Measurements from ENCODE around the gene MGAT3.

The MGAT3 gene

DNA sequence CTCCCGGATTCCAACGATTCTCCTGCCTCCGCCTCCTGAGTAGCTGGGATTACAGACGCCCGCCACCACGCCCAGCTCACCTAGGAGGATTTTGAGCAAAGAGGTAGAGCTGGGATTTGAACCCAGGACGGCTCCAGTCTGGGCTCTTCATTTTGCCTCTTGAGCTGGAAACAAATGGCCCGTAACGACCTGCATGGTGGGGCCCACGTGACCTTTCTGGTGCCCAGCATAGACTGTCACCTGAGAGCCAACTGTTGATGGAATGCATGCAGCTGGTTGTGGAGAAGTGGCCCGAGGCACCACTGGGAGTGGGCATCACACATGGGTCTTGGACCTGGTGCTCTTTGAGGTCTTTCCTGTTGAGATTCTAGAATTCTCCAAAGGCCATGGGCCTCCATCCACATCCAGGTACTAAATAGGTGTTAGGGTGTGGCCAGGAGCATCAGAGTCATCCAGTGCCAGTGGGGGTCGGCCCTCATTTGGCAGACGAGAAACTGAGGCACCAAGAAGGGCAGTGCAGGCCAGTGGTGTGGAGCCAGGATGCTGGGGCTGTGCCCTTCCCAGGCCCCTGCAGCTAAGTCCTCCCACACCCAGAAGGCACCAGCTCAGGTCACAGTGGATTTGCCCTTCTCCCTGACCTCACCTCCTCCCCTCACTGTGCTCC, 67.4 kb downstream of the MGAT3 start:
- TF ChIP-seq, protein P1, sequence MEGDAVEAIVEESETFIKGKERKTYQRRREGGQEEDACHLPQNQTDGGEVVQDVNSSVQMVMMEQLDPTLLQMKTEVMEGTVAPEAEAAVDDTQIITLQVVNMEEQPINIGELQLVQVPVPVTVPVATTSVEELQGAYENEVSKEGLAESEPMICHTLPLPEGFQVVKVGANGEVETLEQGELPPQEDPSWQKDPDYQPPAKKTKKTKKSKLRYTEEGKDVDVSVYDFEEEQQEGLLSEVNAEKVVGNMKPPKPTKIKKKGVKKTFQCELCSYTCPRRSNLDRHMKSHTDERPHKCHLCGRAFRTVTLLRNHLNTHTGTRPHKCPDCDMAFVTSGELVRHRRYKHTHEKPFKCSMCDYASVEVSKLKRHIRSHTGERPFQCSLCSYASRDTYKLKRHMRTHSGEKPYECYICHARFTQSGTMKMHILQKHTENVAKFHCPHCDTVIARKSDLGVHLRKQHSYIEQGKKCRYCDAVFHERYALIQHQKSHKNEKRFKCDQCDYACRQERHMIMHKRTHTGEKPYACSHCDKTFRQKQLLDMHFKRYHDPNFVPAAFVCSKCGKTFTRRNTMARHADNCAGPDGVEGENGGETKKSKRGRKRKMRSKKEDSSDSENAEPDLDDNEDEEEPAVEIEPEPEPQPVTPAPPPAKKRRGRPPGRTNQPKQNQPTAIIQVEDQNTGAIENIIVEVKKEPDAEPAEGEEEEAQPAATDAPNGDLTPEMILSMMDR (IDR thresholded peaks at IDR 0.05), result no peak

DNA sequence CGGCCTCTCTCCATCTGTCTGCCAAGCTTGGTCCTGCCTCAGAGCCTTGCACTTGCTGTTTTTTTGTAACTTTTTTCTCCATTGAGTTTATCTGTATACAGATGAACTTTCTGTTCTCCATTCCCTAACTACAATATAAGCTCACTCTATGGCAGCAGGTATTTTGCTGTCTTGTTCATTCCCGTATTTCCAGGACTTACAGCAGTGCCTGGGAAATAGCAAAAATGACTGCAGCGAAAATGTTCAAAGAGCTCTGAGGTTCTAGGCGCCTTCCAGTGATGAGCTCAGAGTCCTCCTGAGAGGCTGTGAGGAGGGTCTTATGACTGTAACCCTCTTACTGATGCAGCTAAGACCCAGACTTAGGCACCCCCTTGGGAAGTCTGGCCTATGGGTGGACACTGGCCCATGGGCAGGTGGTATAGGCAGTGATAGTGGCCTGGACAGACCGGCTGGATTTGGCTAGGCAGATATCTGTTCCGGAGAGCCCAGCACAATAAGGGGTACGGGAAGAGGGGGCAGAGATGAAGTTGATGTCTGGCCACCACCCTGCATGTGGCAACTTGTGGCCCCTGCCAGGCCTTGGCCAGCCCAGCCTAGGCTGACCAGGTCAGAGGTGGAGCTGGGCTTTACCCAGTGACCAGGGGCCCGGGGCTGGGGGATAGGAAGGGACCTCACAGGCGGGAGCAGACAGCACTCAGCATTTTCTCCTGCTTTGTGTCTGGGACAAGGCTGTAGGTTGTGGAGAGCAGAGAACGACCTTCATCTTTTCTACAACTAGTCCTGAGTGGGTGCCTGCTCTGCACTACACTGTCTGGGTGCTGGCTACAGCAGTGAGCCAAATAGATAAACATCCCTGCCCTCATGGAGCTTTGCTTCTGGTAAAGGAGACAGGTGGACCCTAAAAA, 68.2 kb downstream of the MGAT3 start:
- TF ChIP-seq, protein P1 (IDR thresholded peaks at IDR 0.05), result no peak

- TF ChIP-seq, protein P1 (IDR thresholded peaks at IDR 0.05), result no peak
These were observed 68.8 kb downstream of the MGAT3 start for GRCh38 chr22:39525658-39525975.

GRCh38 chr22:39526736-39527171, 69.9 kb downstream of the MGAT3 start:
- TF ChIP-seq, protein P1 (IDR thresholded peaks at IDR 0.05), result no peak

GRCh38 chr22:39527481-39527961, 70.7 kb downstream of the MGAT3 start:
- TF ChIP-seq, protein P1 (IDR thresholded peaks at IDR 0.05), result no peak

- TF ChIP-seq, protein P1 (IDR thresholded peaks at IDR 0.05), result no peak
These were observed 71.4 kb downstream of the MGAT3 start for GRCh38 chr22:39528080-39528661.

DNA sequence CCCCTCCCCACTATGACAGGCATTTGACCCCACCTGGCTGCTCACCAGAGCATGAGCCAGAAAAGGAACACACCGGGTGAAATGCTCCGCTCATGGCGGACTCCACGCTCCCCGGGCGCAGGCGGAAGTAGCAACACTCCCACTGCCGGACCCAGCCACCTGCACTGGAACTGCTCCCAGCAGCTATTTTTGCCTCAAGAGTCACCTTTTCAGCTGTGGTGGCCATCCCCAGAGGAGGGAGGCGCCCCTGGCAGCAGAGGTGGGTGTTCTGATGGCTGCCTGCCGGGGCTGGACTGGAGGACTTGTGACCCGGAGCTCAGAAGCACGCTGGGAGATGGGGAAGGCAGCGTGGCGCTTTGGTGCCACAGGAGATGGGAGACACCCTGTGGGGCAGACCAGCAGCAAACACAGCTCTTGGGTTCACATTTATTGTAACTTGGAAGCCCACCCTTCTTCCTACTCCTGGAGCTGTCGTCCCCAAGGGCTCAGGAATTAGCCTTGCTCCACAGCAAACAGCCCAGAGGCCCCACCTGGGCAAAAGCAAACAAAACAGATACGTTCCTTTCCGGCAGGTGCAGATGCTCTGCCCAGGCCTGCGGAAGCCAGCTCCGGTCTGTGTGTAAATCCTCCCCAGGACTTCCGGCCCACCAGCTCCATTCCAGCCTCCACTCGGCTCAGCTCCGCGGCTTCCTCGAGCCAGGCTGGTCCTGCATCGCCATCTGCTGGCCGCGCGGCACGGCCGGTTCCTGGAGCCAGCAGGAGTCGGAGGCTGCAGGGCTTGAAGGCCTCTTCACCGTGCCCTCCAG, 72.1 kb downstream of the MGAT3 start:
- TF ChIP-seq, protein P1 (IDR thresholded peaks at IDR 0.05), result peak; percentile 98
